Nasal cavity respiratory epithelium epithelial cell of viscerocranial mucosa (primary cell): ENCODE results near the gene PPP2R3C. TPM values are rescaled to one million over a fixed set of nuclear protein-coding genes. Genes with fewer than 3 reads are reported as not detected.

ENCODE experiments used
- total RNA-seq: library from RNA; depleted of rRNA; stranded (reverse); fragments of >200 nt; gene quantifications from 2 replicates; pipeline ENCODE4 v1.2.3, GENCODE V29; 2014

Gene PPP2R3C
- total RNA-seq, result 18.7 and 20.2 TPM in 2 replicates

GRCh38 chr14:35121887-35122695 lies at the start of gene PPP2R3C, which contains the start of gene PRORP:
Gene PPP2R3C (minus strand): TSS chr14:35121990. CDS start chr14:35121959, 31 bp downstream.
Gene PRORP (plus strand): TSS chr14:35122552. CDS start chr14:35123246, 694 bp downstream.

GRCh38 chr14:35046048-35046750 lies 75.6 kb downstream of the PPP2R3C start, which contains the start of gene FAM177A1:
Gene FAM177A1 (plus strand): TSS chr14:35046272. CDS start chr14:35046464, 192 bp downstream.

Other genes starting within 250 kb of the PPP2R3C start
- 57.1 and 80.4 TPM in 2 replicates for gene BAZ1A, start 246.6 kb downstream of the PPP2R3C start, total RNA-seq
- 73.5 and 108 TPM in 2 replicates for gene SRP54, start 139.0 kb downstream of the PPP2R3C start, total RNA-seq
- 36.2 and 52.5 TPM in 2 replicates for gene FAM177A1, start 75.7 kb downstream of the PPP2R3C start, total RNA-seq
- gene PRORP, start 562 bp upstream of the PPP2R3C start, total RNA-seq, result 23.2 and 41.8 TPM in 2 replicates
- 140 and 204 TPM in 2 replicates for gene PSMA6, start 170.4 kb upstream of the PPP2R3C start, total RNA-seq